A673 (cell line): ENCODE data around the gene DVL3.

ENCODE experiments used
- EZH2 ChIP-seq: fragments of 200-600 bp; sonication (generic); IDR thresholded peaks from 2 replicates; pipeline ENCODE4 v1.6.1; 2017; ENCODE audit warnings: borderline replicate concordance, low read depth, mild to moderate bottlenecking, mixed read lengths, antibody characterized with exemption, low read length; ENCODE audit not compliant: poor library complexity, severe bottlenecking
- TF ChIP-seq, protein P1 (sequence below): fragments of 300-800, 200-600 bp; sonication (generic); conservative IDR thresholded peaks from 2 replicates; pipeline ENCODE4 v1.5.1; 2017; ENCODE audit warnings: low read depth, mild to moderate bottlenecking, antibody characterized with exemption, low read length, moderate library complexity, mixed read lengths

DNA sequence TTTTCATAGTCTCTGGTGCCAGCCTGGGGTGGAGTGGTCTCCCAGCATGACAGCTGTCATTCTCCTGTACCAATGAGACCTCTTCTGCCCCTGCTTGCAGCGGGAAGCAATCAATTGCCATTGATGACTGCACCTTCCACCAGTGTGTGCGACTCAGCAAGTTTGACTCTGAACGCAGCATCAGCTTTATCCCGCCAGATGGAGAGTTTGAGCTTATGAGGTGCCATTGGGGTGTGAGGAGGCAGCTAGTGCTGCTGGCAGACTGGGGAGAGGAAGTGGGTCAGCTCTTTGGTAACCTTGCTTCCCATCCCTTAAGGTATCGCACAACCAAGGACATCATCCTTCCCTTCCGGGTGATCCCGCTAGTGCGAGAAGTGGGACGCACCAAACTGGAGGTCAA, 26.4 kb downstream of the DVL3 start:
- TF ChIP-seq, protein P1, sequence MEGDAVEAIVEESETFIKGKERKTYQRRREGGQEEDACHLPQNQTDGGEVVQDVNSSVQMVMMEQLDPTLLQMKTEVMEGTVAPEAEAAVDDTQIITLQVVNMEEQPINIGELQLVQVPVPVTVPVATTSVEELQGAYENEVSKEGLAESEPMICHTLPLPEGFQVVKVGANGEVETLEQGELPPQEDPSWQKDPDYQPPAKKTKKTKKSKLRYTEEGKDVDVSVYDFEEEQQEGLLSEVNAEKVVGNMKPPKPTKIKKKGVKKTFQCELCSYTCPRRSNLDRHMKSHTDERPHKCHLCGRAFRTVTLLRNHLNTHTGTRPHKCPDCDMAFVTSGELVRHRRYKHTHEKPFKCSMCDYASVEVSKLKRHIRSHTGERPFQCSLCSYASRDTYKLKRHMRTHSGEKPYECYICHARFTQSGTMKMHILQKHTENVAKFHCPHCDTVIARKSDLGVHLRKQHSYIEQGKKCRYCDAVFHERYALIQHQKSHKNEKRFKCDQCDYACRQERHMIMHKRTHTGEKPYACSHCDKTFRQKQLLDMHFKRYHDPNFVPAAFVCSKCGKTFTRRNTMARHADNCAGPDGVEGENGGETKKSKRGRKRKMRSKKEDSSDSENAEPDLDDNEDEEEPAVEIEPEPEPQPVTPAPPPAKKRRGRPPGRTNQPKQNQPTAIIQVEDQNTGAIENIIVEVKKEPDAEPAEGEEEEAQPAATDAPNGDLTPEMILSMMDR = no peak
- TF ChIP-seq EZH2 = no peak
